ENCODE data around the gene TVP23C.
"Not testable (repeated sequence)": the region's sequence is repeated elsewhere in the genome, so short reads cannot be mapped to it uniquely, and the experiment has no call there.

TVP23C gene

DNA sequence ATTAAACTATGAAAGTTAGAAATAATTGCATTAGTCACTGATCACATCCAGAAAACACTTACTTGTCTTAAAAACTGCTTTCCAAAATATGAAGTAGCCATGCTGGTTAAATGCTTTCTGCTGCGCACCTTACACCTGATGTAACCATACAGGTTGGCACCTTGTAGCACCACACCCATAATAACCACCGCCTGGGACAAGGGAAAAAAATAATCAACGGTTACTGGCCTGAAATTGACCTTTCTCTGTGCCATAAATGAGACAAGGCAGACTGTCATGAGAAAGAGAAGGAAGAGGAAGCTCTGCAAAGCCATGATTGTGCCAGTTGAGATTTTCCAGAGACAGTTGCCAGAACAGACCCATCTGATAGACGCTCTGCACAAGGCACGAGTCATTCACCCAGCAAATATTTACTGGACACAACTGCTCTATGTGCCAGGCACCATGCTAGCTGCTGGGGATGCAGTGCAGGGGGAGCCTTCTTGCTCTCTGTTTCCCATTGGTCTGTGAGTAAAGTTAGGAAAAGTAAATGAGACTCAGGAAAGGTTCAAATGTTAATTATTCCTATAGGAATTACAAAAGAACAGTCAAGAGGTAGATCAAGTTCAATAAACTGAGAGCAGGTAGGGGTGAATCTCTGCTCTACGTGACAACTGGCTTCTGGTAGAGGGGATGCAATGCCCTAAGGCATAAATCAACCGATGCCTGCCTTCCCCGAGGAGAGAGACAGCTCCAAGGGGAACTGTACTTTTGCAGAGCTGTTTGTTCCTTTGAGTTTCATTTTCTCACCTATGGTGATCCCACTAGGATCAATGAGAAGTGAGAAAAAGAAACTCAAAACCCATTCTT, 22.7 kb downstream of the TVP23C start:
- not testable (repeated sequence) for DNase-seq (ENCODE audit: low read depth); H3K4me3 ChIP-seq (ENCODE audit: low read depth, low read length)

DNA sequence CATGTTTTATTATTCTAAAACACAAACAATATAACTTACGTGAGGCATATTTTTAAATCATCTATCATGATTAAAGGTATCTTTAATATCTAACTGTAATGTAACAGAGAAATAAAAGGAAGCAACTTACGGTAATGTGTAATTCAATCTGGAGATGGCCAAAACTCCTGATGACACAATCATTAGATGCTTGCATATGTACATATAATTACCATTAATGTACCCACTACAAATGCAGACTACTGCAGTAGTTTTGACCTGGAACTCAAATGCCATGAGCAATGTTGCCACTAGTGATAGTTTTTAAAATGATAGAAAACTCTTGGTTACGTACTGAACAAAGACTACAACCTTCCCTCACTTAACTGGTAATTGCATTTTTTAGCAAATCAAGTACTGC, 30.2 kb downstream of the TVP23C start:
- not testable (repeated sequence) for DNase-seq (ENCODE audit: low read depth); H3K4me3 ChIP-seq (ENCODE audit: low read depth, low read length)

DNA sequence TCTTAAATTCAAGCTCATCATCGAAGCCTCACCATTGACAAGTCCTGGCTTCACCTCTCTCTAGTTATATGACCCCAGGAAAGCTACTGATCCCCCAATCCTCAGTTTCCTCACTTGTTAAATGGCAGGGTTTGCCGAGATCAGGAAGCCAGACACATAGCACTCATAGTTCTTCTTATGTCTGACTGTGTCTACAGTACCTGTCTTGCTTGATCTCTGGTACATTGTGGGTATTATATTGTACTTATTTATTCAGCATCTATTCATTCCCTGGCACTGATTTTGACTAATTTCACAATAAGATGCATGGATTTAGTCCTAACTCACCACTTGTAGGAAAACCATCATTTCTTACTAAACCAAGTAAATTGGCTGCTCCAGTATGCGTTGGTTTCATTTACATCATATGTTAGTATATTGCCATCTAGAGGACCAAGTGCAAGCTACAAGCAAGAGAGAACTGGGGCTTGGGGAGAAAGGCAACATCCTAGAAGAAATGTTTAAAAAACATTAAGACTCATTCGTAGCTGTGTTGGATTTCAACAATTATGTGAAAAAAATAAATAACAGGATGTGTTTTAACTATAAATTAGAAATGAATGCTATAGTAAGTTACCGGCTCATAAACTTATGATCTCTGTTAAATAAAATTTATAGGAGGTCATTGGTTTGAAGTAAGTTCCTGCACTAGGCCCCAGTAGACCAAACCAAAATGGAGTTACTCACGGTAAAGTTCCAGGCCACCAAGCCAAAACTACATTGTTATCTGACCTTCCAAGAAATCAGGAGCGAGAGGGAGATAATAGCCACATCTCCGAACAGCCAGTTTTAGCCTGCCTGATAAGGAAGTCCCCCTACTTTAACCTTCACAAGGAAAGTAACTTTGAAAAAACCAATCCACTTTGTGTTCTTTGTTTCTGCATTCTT, 36.7 kb downstream of the TVP23C start:
- TF ChIP-seq CTCF (IDR thresholded peaks at IDR 0.05; ENCODE audit: low read depth, low read length, missing control alignments): peak; percentile 32
- not testable (repeated sequence) for H3K4me3 ChIP-seq (ENCODE audit: low read depth, low read length); DNase-seq (ENCODE audit: low read depth)

- not testable (repeated sequence) for H3K4me3 ChIP-seq (ENCODE audit: low read depth, low read length); DNase-seq (ENCODE audit: low read depth)
Observed at GRCh38 chr17:15524990-15525985, 38.0 kb downstream of the TVP23C start.

DNA sequence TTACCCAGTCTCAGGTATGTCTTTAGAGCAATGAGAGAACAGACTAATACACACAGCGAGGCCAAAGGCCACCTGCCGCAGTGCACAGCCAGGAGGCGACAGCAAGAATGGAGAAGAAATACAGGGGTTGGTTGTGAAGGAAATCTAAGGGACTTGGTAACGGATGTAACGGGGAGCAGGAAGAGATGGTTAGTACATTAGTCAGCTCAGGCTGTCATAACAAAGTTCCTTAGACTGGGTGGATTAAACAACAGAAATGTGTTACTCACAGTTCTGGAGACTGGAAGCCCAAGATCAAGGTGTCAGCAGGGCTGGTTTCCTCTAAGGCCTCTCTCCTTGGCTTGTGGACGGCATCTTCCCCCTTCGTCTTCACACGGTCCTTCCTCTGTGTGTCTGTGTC, 47.1 kb downstream of the TVP23C start:
- no peak for TF ChIP-seq CTCF (IDR thresholded peaks at IDR 0.05; ENCODE audit: low read depth, low read length, missing control alignments)
- H3K4me3 ChIP-seq (ENCODE audit: low read depth, low read length): no peak overlapping the region
- no peak for DNase-seq (ENCODE audit: low read depth)

DNA sequence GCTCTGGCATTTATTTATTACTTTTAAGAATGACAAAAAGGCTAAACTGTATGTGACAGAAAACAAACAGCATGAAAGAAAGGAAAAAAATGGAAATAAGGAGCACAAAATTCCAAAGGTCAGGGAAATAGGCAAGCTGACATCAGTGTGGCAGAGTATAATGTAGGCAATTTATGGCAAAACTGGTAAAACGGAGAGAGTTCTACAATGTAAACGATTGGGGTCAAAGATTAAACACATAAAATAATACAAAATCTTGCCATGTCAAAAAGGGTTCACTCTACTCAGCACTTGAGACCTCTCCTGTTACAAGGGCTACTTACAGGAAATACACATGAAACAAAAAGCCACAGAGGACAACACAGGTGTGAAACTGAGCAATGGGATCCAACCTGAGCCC, 48.8 kb downstream of the TVP23C start:
- H3K4me3 ChIP-seq (ENCODE audit: low read depth, low read length): no peak overlapping the region
- DNase-seq (ENCODE audit: low read depth): no peak
- TF ChIP-seq CTCF (IDR thresholded peaks at IDR 0.05; ENCODE audit: low read depth, low read length, missing control alignments): no peak

DNA sequence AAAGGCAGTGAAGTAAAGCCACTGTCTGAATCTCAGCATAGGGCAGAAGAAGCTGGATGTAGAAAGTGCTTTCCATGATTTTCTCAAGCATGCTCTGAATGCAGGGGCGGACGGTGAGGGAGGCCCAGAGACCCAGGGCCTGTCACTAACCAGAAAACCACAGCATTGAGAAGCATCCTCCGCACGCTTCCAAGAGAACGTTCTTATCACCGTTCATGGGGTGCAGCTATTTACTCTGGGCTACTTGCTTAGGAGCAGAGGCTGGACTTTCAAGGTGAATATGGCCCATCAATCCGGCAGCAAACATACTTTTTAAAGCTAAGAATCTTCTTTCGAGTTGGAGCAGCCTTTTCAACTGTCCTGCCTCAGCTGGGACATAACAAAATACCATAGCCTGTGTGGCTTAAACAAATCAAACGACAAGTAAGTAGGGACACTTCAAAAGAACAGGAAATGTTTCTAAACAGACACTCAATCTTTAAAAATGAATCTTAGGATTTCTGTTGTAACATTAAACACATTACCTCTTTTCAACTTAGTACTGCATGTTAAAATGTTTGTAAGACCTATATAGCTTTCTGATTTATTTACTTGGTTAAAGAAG, 49.3 kb downstream of the TVP23C start:
- H3K4me3 ChIP-seq (ENCODE audit: low read depth, low read length): no peak overlapping the region
- DNase-seq (ENCODE audit: low read depth): no peak
- no peak for TF ChIP-seq CTCF (IDR thresholded peaks at IDR 0.05; ENCODE audit: low read depth, low read length, missing control alignments)

Measured in GM12864 (cell line).